GM18861 (cell line): ENCODE measurements around the gene COG5.

Experiments
- ATAC-seq: cut with Tn5 transposase; IDR thresholded peaks from one replicate; pipeline ENCODE4 v1.9.1; 2021; ENCODE audit not compliant: unreplicated experiment

COG5 gene

GRCh38 chr7:107398161-107398560, 165.6 kb downstream of the COG5 start:
- ATAC-seq, result no peak

- ATAC-seq, result no peak
Observed at GRCh38 chr7:107396990-107397389, 166.7 kb downstream of the COG5 start.

GRCh38 chr7:107396081-107396480, 167.6 kb downstream of the COG5 start:
- ATAC-seq, result no peak

GRCh38 chr7:107394831-107395230, 168.9 kb downstream of the COG5 start:
- no peak for ATAC-seq

- no peak for ATAC-seq
Observed at GRCh38 chr7:107394276-107394675, 169.4 kb downstream of the COG5 start.

- ATAC-seq, result no peak
Observed at GRCh38 chr7:107392830-107393229, 170.9 kb downstream of the COG5 start.

- no peak for ATAC-seq
Observed at GRCh38 chr7:107390916-107391315, 172.8 kb downstream of the COG5 start.

- no peak for ATAC-seq
Observed at GRCh38 chr7:107388604-107389003, 175.1 kb downstream of the COG5 start.

GRCh38 chr7:107387573-107388219, 176.0 kb downstream of the COG5 start:
- ATAC-seq, result no peak

GRCh38 chr7:107387128-107387527, 176.6 kb downstream of the COG5 start:
- ATAC-seq, result no peak

GRCh38 chr7:107386548-107387102, 177.1 kb downstream of the COG5 start:
- no peak for ATAC-seq

- ATAC-seq, result no peak
Observed at GRCh38 chr7:107384025-107384424, 179.7 kb downstream of the COG5 start.

- no peak for ATAC-seq
Observed at GRCh38 chr7:107383203-107383602, 180.5 kb downstream of the COG5 start.

GRCh38 chr7:107381453-107381852, 182.3 kb downstream of the COG5 start:
- ATAC-seq, result no peak

GRCh38 chr7:107373354-107373753, 190.4 kb downstream of the COG5 start:
- no peak for ATAC-seq

- ATAC-seq, result no peak
Observed at GRCh38 chr7:107372298-107372697, 191.4 kb downstream of the COG5 start.

GRCh38 chr7:107370816-107371215, 192.9 kb downstream of the COG5 start:
- no peak for ATAC-seq

- no peak for ATAC-seq
Observed at GRCh38 chr7:107364787-107365186, 198.9 kb downstream of the COG5 start.

GRCh38 chr7:107359520-107360316, 204.0 kb downstream of the COG5 start:
- no peak for ATAC-seq

- no peak for ATAC-seq
Observed at GRCh38 chr7:107355616-107356015, 208.1 kb downstream of the COG5 start.

- ATAC-seq, result no peak
Observed at GRCh38 chr7:107354640-107355039, 209.1 kb downstream of the COG5 start.

- ATAC-seq, result no peak
Observed at GRCh38 chr7:107353701-107354100, 210.0 kb downstream of the COG5 start.
